GM12874 (cell line): ENCODE measurements around the gene ZBTB47.

Experiments used
- CTCF ChIP-seq: IDR thresholded peaks from 2 replicates; pipeline ENCODE4 v1.5.1; 2011; ENCODE audit warnings: low read depth, mild to moderate bottlenecking, control low read depth, low read length, moderate library complexity; ENCODE audit not compliant: insufficient read depth

The ZBTB47 gene

GRCh38 chr3:42653303-42653559 is 266 bp upstream of the ZBTB47 start:
- TF ChIP-seq CTCF: no peak

- TF ChIP-seq CTCF: no peak
Observed at GRCh38 chr3:42654331-42655201, 1.1 kb downstream of the ZBTB47 start.

- TF ChIP-seq CTCF: no peak
Observed at GRCh38 chr3:42655331-42655888, 1.9 kb downstream of the ZBTB47 start.

- TF ChIP-seq CTCF: no peak
Observed at GRCh38 chr3:42655980-42656679, 2.6 kb downstream of the ZBTB47 start.

GRCh38 chr3:42656680-42657610 is 3.4 kb downstream of the ZBTB47 start:
- TF ChIP-seq CTCF: no peak

GRCh38 chr3:42657675-42658074 is 4.2 kb downstream of the ZBTB47 start:
- no peak for TF ChIP-seq CTCF
